Suprapubic skin (tissue), 4 donors: Measurements from ENCODE around the gene DLG1.

ENCODE experiments used
- POLR2A ChIP-seq, 2 donors: fragments of 450-650 bp; IDR thresholded peaks; one replicate each; pipeline ENCODE4 v1.6.1; 2017; ENCODE audit warnings: antibody characterized with exemption in 2 of 2, mild to moderate bottlenecking in 2 of 2, moderate library complexity in 2 of 2
- POLR2AphosphoS5 ChIP-seq, 3 donors: sonication (generic); formaldehyde crosslinking; IDR thresholded peaks; one replicate each; pipeline ENCODE4 v1.6.1; 2017; ENCODE audit warnings: antibody characterized with exemption in 3 of 3
- TF ChIP-seq, protein P1 (sequence below), 2 donors: fragments of 200-600 bp in 1 of 2; fragments of 450-650 bp in 1 of 2; sonication (generic) in 1 of 2; IDR thresholded peaks; one replicate each; pipeline ENCODE4 v1.5.1; 2016 to 2019; ENCODE audit warnings: antibody characterized with exemption in 2 of 2, mild to moderate bottlenecking in 1 of 2, moderate library complexity in 1 of 2

DNA sequence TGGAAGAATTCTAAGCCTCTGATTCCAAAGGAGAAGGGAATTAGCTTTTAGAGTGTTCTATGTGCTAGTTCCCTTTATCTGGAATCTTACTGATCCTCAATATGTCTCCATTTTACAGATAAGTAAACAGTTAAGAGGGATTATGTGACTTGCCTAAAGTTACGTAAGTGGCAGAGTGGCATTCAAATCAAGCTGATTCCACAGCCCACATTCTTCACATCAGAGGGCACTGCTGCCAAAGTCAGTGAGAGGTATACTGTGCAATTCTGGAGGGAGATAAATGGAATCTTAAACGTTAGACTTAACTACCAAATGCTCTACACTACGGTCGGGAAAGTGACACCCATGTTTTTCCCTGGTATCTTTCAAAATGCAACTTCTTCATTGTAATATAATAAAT is 257.8 kb downstream of the DLG1 start:
- TF ChIP-seq POLR2A (IDR thresholded peaks at IDR 0.05) = no peak
- TF ChIP-seq, protein P1, sequence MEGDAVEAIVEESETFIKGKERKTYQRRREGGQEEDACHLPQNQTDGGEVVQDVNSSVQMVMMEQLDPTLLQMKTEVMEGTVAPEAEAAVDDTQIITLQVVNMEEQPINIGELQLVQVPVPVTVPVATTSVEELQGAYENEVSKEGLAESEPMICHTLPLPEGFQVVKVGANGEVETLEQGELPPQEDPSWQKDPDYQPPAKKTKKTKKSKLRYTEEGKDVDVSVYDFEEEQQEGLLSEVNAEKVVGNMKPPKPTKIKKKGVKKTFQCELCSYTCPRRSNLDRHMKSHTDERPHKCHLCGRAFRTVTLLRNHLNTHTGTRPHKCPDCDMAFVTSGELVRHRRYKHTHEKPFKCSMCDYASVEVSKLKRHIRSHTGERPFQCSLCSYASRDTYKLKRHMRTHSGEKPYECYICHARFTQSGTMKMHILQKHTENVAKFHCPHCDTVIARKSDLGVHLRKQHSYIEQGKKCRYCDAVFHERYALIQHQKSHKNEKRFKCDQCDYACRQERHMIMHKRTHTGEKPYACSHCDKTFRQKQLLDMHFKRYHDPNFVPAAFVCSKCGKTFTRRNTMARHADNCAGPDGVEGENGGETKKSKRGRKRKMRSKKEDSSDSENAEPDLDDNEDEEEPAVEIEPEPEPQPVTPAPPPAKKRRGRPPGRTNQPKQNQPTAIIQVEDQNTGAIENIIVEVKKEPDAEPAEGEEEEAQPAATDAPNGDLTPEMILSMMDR (IDR thresholded peaks at IDR 0.05) = no peak
- TF ChIP-seq POLR2AphosphoS5 (IDR thresholded peaks at IDR 0.05) = no peak
